Left kidney (tissue), 8 donors: Measurements from ENCODE around the gene TUBGCP6. TPM values are rescaled to one million over a fixed set of nuclear protein-coding genes. Genes with fewer than 3 reads are reported as not detected.

Source experiments
- DNase-seq: peaks from one replicate; pipeline ENCODE4 v3.0.0-alpha.2; 2013
- long read RNA-seq, 8 donors: transcript quantifications; one replicate each; lab custom pipeline, GENCODE V29; 2026
- polyA plus RNA-seq: library from polyadenylated mRNA; unstranded; fragments of 120-200 nt; gene quantifications from one replicate; pipeline ENCODE4 v1.2.1, GENCODE V29; 2013; ENCODE audit not compliant: insufficient read length

The TUBGCP6 gene, protein sequence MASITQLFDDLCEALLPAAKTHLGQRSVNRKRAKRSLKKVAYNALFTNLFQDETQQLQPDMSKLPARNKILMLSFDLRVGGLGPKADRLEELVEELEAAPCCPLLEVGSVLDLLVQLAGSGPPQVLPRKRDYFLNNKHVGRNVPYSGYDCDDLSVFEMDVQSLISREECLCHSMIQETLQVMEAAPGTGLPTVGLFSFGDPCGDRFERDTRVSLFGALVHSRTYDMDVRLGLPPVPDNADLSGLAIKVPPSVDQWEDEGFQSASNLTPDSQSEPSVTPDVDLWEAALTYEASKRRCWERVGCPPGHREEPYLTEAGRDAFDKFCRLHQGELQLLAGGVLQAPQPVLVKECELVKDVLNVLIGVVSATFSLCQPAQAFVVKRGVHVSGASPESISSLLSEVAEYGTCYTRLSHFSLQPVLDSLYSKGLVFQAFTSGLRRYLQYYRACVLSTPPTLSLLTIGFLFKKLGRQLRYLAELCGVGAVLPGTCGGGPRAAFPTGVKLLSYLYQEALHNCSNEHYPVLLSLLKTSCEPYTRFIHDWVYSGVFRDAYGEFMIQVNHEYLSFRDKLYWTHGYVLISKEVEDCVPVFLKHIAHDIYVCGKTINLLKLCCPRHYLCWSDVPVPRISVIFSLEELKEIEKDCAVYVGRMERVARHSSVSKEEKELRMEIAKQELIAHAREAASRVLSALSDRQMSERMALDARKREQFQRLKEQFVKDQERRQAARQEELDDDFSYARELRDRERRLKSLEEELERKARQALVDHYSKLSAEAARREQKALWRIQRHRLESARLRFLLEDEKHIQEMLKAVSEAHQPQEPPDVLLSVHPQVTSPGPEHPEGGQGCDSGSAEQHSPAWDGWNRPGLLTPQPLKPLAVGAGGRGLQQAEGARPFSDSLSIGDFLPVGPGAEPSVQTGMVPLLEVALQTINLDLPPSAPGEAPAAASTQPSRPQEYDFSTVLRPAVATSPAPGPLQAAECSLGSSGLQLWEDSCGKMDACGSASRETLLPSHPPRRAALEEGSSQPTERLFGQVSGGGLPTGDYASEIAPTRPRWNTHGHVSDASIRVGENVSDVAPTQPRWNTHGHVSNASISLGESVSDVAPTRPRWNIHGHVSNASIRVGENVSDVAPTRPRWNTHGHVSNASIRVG (N-terminal part only)
- polyA plus RNA-seq = 39.5 TPM
- long read RNA-seq, donor 1, partial matches to known transcripts = 13 of 13 reads
- long read RNA-seq, donor 1, other reads (novel, unspliced or antisense) = 0 of 13 reads
- long read RNA-seq, donor 2, partial matches to known transcripts = 6 of 6 reads
- long read RNA-seq, donor 2, other reads (novel, unspliced or antisense) = 0 of 6 reads
- long read RNA-seq, donor 3, full-length matches to known transcripts = 1 of 11 reads
- long read RNA-seq, donor 3, partial matches to known transcripts = 10 of 11 reads
- long read RNA-seq, donor 3, other reads (novel, unspliced or antisense) = 0 of 11 reads
- long read RNA-seq, donor 4 = 0 reads
- long read RNA-seq, donor 5, full-length matches to known transcripts = 3 of 3 reads
- long read RNA-seq, donor 5, partial matches to known transcripts = 0 of 3 reads
- long read RNA-seq, donor 5, other reads (novel, unspliced or antisense) = 0 of 3 reads
- long read RNA-seq, donor 6, full-length matches to known transcripts = 1 of 1 reads
- long read RNA-seq, donor 6, partial matches to known transcripts = 0 of 1 reads
- long read RNA-seq, donor 6, other reads (novel, unspliced or antisense) = 0 of 1 reads
- long read RNA-seq, donor 7, partial matches to known transcripts = 5 of 5 reads
- long read RNA-seq, donor 7, other reads (novel, unspliced or antisense) = 0 of 5 reads
- long read RNA-seq, donor 8 = 0 reads

- DNase-seq = peak; percentile 93
These were observed at the start of gene TUBGCP6 for GRCh38 chr22:50244420-50245213. TUBGCP6 (minus strand) TSS chr22:50245023; CDS start chr22:50244459, 564 bp downstream.

- no peak for DNase-seq
These were observed 49.5 kb upstream of the TUBGCP6 start for GRCh38 chr22:50294319-50294656.

GRCh38 chr22:50293441-50294318 is 48.9 kb upstream of the TUBGCP6 start:
- DNase-seq = no peak

GRCh38 chr22:50292643-50293440 is 48.0 kb upstream of the TUBGCP6 start:
- no peak for DNase-seq

DNA sequence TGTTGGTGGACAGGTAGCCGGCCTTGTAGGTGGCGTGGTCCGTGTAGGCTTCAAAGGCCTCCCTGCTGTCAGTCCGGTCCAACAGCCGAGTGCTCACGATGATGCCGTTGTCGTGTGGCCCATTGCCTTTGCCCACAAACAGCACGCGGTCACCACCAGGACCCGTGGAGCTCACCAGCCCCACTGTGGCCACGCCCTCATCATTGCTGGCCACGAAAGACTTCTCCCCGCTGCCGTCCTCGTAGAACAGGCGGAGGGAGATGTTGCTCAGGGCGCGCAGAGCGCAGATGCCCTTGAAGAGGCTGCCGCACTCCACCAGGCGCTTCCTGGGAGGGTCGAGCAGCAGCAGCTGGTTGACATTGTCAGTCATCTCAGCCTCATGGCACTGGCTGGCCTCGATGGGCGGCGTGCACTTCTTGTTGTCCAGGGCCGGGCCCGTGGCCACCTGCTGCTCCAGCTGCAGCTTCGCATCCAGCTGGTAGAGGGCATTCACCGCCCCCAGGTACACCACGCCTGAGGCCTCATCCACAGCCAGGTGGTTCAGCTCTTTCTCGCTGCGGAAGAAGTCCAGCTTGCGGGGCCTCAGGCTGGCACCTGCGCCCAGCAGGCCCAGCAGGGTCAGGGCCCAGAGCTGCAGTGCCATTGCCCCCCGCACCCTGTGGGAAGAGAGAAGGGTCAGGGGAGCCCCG is 45.3 kb upstream of the TUBGCP6 start:
- DNase-seq = no peak

DNA sequence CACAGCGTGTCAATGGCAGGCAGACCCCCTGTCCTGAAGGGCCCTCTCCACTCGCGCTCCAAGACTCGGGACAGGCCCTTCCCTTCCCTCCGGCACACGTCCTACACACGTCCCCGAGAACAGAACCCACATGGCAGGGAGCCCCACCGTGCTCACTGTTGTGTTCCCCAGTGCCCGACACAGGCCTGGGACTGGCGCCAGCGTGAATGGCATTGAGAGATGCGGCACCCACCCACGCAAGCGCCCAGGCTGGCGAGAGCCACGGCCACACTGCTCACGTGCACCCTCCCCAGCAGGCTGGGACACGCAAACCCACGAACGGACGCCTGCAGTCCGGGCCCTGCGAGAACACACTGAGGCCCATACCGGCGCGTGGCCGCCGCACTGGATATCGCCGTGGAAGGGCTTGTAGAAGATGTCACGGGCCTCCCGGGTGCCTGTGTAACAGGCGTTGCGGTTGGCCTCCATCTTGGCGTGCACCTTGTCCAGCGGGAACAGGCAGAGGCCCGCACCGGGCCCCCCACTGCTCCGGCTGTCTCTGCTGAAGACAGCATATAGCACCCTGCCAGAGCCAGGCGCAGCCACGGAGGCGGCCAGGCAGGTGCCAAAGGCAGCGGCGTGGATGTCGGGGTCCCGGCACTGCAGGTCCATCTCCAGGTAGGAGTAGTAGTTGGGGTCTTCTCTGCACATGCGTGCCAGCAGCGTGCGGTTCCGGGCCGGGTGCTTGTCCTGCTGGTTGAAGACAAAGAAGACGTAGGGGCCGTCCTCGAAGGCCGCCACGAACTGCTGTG is 44.5 kb upstream of the TUBGCP6 start:
- DNase-seq = no peak

DNA sequence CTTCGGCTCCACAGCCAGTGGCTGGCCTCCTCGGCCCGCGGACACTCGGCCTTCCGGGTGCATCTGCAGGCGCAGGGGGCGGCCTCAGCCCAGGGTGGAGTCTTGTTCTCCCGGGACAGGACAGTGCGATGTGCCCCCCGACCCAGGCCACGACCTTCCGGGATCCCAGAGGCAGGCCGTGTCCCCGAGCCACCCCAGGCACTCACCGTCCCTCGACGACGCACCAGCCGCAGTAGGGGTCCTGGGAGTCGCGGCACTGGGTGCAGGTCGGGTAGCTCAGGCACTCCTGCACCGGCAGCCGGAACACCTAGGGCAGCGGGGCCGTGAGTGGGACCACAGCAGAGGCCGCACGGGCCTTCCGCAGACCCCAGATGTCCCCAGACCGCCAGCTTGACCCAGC is 42.9 kb upstream of the TUBGCP6 start:
- no peak for DNase-seq

DNA sequence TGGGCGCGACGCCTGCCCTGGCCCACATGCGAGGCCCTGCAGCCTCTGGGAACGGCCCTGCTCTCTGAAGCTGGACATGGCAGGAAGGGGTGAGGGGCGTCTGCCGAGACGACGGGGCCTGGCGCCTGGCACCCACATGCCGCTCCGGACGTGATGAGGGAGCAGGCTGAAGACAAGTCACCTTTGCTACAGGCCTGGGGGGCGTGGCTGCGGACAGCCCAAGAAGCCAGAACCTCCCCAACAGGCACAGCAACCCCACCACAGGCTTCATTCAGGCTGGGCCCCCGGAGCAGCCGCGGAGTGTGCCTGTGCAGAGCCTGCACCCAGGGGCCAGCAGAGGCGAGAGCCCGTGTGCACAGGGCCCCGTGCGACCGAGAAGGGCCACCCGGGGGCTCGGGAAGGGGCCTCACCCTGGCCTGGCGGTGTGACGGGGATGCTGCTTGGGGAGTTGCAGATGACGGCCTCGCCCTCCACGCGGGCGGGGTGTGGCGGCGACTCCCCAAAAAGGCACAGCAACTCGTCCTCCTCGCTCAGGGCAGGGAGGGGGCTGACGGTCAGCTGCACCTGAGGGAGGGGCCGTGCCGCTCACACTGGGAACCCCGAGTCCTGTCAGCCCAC is 42.0 kb upstream of the TUBGCP6 start:
- no peak for DNase-seq

DNA sequence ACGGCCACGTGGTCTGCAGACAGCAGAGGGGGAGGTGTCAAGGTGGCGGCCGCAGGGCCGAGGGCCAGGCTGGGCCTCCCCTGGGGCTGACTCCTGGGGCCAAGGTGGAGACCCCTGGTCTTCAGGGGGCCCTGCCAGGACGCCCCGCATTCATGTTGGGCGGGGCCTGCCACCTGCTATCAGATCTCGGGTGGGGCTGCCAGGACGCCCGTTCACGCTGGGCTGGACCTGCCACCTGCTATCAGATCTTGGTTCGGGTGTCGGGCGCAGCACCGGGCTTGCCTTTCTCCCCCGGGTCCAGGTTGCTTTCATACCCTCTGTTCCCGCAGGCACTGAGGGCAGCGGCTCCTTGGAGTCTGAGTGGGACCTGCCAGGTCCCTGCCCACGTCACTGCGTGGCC is 41.5 kb upstream of the TUBGCP6 start:
- no peak for DNase-seq

DNA sequence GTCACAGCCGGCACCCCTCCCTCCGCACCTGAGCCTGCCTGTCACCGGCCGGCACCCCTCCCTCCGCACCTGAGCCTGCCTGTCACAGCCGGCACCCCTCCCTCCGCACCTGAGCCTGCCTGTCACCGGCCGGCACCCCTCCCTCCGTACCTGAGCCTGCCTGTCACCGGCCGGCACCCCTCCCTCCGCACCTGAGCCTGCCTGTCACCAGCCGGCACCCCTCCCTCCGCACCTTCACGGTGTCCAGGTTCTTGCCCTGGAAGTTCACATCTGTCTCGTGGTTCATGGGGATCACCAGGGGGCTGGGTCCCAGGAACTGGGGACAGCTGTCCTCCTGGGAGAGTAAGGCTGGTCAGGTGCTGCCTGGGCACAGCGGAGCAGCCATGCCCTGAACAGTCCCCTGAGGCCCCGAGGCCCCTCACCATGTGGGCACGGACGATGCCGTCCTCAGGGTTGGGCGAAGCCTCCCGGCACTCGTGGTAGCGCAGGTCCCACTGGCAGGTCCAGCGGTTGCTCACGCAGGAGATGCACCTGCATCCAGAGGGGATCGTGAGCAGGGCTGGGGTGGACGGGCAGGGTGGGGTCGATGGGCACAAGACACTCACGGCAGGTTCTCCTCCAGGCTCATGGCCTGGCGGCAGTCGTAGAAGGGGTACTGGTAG is 40.9 kb upstream of the TUBGCP6 start:
- DNase-seq = no peak

- DNase-seq = no peak
These were observed 39.7 kb upstream of the TUBGCP6 start for GRCh38 chr22:50284479-50284878.

GRCh38 chr22:50283821-50284220 is 39.0 kb upstream of the TUBGCP6 start:
- DNase-seq = no peak

GRCh38 chr22:50282361-50283155 is 37.7 kb upstream of the TUBGCP6 start:
- DNase-seq = no peak

DNA sequence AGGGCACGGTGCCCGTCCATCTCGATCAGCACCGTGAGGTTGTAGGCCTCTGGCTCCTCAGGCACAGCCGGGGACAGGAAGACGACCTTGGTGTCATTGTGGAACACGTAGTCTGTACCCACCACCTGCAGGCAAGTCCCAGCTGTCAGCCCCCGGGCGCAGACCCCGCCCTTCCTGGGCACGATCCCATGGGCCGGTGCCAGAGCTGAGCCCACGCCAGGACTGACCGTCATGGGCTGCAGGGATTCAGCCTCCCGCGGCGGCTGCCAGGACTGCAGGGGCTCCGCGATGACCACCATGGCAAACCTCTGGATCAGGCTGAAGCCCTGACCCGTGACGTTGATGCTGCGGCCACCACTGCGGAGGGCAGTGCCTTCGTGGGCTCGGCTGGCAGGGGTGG is 37.1 kb upstream of the TUBGCP6 start:
- DNase-seq = no peak

DNA sequence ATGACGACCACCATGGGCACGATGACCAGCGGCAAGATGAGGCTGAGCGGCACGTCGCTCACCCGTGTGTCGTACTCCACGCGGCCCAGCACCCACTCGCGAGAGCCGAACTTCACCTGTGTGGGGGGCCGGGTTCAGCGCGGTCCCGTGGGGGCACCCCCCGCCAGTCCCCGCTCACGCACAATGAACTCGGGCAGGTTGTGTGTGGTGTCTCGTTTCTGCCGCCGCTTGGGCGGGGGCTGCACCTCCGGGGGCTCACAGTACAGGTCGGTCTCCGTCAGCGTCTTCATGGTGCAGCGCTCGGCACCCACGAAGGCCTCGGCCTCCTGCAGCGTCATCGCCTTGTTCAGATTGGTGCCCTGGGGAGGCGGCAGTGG is 36.5 kb upstream of the TUBGCP6 start:
- no peak for DNase-seq
